DND-41 (cell line): Measurements from ENCODE around the gene UBE3A.

Experiments
- ATAC-seq: fragments of 200-7000 bp; cut with Tn5 transposase; 3 replicates; pipeline ENCODE4 v1.9.1; 2021; ENCODE audit warnings: low read depth; ENCODE audit not compliant: insufficient read depth
- DNase-seq: peaks from one replicate; pipeline ENCODE4 v3.0.0-alpha.2; 2020
- H2AFZ ChIP-seq: 2 replicates; pipeline ENCODE4 v1.6.0; 2012; ENCODE audit warnings: low read depth, low read length
- H3K27ac ChIP-seq: 2 replicates; pipeline ENCODE4 v1.5.1; 2012; ENCODE audit warnings: low read length, inconsistent platforms
- H3K27me3 ChIP-seq: fragments of 200-600 bp; sonication (generic); 2 replicates; pipeline ENCODE4 v1.6.0; 2012; ENCODE audit warnings: low read length, mild to moderate bottlenecking, inconsistent platforms; ENCODE audit not compliant: insufficient read depth, poor library complexity
- H3K36me3 ChIP-seq: 2 replicates; pipeline ENCODE4 v1.5.1; 2012; ENCODE audit warnings: low read length, inconsistent platforms; ENCODE audit not compliant: insufficient read depth
- H3K4me1 ChIP-seq: 2 replicates; pipeline ENCODE4 v1.5.1; 2012; ENCODE audit warnings: mild to moderate bottlenecking, low read length; ENCODE audit not compliant: insufficient read depth
- H3K4me2 ChIP-seq: 2 replicates; pipeline ENCODE4 v1.6.0; 2012; ENCODE audit warnings: mild to moderate bottlenecking, moderate library complexity, low read length, inconsistent platforms; ENCODE audit not compliant: insufficient read depth
- H3K4me3 ChIP-seq, 2 experiments: fragments of 200-600 bp in 1 of 2; shearing (Covaris generic) in 1 of 2; 2 replicates each; pipeline ENCODE4 v1.5.1; 2012 to 2016; ENCODE audit warnings: inconsistent platforms in 2 of 2, low read length in 2 of 2, mild to moderate bottlenecking in 2 of 2, low read depth in 1 of 2, moderate library complexity in 1 of 2
- H3K79me2 ChIP-seq: 2 replicates; pipeline ENCODE4 v1.6.0; 2012; ENCODE audit warnings: low read length, inconsistent platforms; ENCODE audit not compliant: insufficient read depth
- H3K9ac ChIP-seq: 2 replicates; pipeline ENCODE4 v1.6.0; 2012; ENCODE audit warnings: low read depth, mild to moderate bottlenecking, inconsistent platforms, low read length, moderate library complexity
- H3K9me3 ChIP-seq: 2 replicates; pipeline ENCODE4 v1.5.1; 2012; ENCODE audit warnings: low read length, moderate library complexity, mild to moderate bottlenecking, inconsistent platforms; ENCODE audit not compliant: insufficient read depth, severe bottlenecking
- H4K20me1 ChIP-seq: 2 replicates; pipeline ENCODE4 v1.6.0; 2012; ENCODE audit warnings: low read length; ENCODE audit not compliant: insufficient read depth
- EZH2 ChIP-seq: IDR thresholded peaks from 3 replicates; pipeline ENCODE4 v1.6.1; 2012; ENCODE audit warnings: borderline replicate concordance, low read depth, mild to moderate bottlenecking, moderate library complexity, low read length, inconsistent platforms; ENCODE audit not compliant: severe bottlenecking
- TF ChIP-seq, protein P1 (sequence below): IDR thresholded peaks from 2 replicates; pipeline ENCODE4 v1.5.1; 2012; ENCODE audit warnings: borderline replicate concordance, low read length, moderate library complexity, mild to moderate bottlenecking; ENCODE audit not compliant: poor library complexity, severe bottlenecking; ENCODE audit errors: extremely low read depth

The UBE3A gene

DNA sequence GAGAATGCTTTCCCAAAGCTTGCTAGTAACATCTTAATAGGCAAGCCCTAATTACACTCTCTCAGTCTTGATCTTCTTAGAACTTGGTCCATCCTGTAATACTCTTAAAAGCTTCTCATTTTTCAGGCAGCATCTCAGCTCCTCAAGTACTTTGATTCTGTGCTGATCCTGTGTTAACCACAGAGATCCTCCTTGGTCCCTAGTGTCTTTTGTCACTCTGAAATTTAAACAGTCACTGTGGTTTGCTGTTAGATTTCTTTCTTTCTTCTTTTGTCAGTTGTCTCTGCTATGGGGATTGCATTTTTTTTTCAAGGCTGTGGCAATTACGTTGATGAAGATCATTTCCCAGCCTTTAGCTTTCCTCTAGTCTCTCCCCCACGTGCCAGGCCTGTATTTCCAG, 26.0 kb upstream of the UBE3A start:
- peak overlapping the region; percentile 76 for H3K27ac ChIP-seq
- no peaks in the 10 kb centered on the region for H3K79me2 ChIP-seq
- no peaks in the 10 kb centered on the region for H4K20me1 ChIP-seq
- no peaks in the 10 kb centered on the region for H3K27me3 ChIP-seq
- H3K4me2 ChIP-seq, result peak overlapping the region; percentile 50
- peaks cover 28% of the 10 kb centered on the region for H3K4me1 ChIP-seq
- DNase-seq, result peak; percentile 50
- peak overlapping the region; percentile 33; the same call in 1 of the 2 replicates for H3K9ac ChIP-seq
- peak; percentile 97 for ATAC-seq
- H2AFZ ChIP-seq, result peak overlapping the region; percentile 33
- no peaks in the 10 kb centered on the region for H3K9me3 ChIP-seq
- H3K4me3 ChIP-seq, result no peak overlapping the region
- H3K36me3 ChIP-seq, result no peaks in the 10 kb centered on the region
- TF ChIP-seq EZH2, result no peak
- TF ChIP-seq, protein P1, sequence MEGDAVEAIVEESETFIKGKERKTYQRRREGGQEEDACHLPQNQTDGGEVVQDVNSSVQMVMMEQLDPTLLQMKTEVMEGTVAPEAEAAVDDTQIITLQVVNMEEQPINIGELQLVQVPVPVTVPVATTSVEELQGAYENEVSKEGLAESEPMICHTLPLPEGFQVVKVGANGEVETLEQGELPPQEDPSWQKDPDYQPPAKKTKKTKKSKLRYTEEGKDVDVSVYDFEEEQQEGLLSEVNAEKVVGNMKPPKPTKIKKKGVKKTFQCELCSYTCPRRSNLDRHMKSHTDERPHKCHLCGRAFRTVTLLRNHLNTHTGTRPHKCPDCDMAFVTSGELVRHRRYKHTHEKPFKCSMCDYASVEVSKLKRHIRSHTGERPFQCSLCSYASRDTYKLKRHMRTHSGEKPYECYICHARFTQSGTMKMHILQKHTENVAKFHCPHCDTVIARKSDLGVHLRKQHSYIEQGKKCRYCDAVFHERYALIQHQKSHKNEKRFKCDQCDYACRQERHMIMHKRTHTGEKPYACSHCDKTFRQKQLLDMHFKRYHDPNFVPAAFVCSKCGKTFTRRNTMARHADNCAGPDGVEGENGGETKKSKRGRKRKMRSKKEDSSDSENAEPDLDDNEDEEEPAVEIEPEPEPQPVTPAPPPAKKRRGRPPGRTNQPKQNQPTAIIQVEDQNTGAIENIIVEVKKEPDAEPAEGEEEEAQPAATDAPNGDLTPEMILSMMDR, result no peak

DNA sequence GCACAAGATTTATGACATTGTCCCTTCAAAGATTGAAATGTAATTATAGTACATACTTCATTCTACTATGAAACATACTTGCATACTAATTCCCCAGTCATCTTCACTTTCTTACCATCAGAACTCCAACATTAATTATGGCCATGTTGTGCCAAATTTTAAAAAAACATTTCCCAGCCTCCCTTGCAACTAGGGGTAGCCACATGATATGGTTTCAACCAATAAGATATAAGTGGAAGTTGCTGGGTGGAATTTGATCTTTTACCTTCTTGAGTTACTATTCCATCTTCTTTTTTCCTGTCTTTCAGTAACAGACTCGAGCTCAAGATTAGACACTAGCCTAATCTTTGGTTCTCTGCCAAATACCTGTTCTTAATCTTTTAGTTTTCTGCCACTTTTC, 25.6 kb upstream of the UBE3A start:
- peak overlapping the region; percentile 76 for H3K27ac ChIP-seq
- H3K9ac ChIP-seq, result no peak overlapping the region
- no peak overlapping the region for H3K4me3 ChIP-seq
- DNase-seq, result no peak
- peak overlapping the region; percentile 50; the same call in 1 of the 2 replicates for H3K4me2 ChIP-seq
- no peak for TF ChIP-seq EZH2
- TF ChIP-seq, protein P1, result no peak
- no peaks in the 10 kb centered on the region for H3K79me2 ChIP-seq
- ATAC-seq, result peak; percentile 32
- H4K20me1 ChIP-seq, result no peaks in the 10 kb centered on the region
- no peaks in the 10 kb centered on the region for H3K27me3 ChIP-seq
- H3K36me3 ChIP-seq, result no peaks in the 10 kb centered on the region
- peak overlapping the region; percentile 33; the same call in 1 of the 2 replicates for H2AFZ ChIP-seq
- peaks cover 28% of the 10 kb centered on the region for H3K4me1 ChIP-seq
- H3K9me3 ChIP-seq, result no peaks in the 10 kb centered on the region

DNA sequence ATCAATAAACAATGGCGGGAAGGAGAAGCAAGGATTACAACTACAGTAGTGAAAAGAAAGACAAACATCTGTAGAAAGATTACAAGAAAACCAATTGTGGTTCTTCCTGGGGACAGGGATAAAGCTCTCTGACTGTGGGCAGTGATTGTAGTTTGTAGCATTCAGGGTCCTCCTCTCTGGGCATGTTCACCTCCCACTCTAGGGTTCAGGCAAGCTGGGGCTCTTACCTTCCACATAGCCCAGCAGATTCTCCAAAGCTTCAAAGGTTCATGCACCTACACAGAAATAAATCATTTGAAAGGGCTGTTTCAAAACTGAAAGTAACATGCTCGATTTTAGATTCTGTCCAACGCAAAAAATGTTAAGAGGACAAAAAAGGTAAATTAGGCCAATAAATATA, 17.4 kb upstream of the UBE3A start:
- Histone ChIP-seq H3K36me3 (no peaks in the 10 kb centered on the region), H3K79me2 (no peaks in the 10 kb centered on the region), H3K9ac (no peak overlapping the region), H3K4me1 (0 out of 2 replicates have a peak, but pooled peaks cover 2% of the 10 kb centered on the region), H3K9me3 (no peaks in the 10 kb centered on the region), H3K27ac (no peak overlapping the region), H3K4me2 (no peak overlapping the region), H2AFZ (no peak overlapping the region), H3K27me3 (no peaks in the 10 kb centered on the region), H4K20me1 (no peaks in the 10 kb centered on the region), H3K4me3 (no peak overlapping the region)
- DNase-seq, result no peak
- peak; percentile 54 for ATAC-seq
- TF ChIP-seq EZH2, result no peak
- TF ChIP-seq, protein P1, result no peak
